Measurements from ENCODE around the gene SLC2A5.
"Not testable (repeated sequence)": the region's sequence is repeated elsewhere in the genome, so short reads cannot be mapped to it uniquely, and the experiment has no call there.

The SLC2A5 gene

DNA sequence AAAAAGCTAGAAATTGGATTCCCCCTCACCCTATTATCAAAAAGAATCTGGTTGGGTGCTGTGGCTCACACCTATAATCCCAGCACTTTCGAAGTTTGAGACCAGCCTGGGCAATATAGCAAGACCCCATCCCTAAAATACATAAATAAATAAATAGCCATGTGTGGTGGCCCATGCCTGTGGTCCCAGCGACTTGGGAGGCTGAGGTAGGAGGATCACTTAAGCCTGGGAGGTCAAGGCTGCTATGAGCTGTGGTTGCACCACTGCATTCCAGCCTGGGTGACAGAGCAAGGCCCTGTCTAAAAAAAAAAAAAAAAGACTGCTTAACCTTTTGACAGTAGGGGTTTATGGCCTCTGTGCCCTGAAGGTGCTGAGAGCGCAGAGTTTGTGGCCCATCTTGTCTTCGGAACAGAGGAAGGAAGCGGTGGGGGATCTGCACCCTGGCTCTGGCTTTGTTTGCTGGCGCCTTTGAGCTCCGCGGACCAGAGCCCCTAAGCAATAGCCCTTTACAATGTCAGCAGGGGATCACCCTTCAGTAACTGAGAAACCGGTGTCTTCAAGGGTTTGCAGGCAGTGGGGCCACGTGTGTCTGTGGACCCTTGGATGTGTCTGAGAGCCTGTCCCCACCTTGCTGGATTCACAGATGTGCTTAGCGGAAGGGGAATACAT lies 65.3 kb downstream of the SLC2A5 start:
- no peak for DNase-seq

- not testable (repeated sequence) for DNase-seq
These were observed 67.2 kb downstream of the SLC2A5 start for GRCh38 chr1:9002215-9002560.

GRCh38 chr1:9001534-9002214 lies 67.8 kb downstream of the SLC2A5 start:
- DNase-seq: not testable (repeated sequence)

DNA sequence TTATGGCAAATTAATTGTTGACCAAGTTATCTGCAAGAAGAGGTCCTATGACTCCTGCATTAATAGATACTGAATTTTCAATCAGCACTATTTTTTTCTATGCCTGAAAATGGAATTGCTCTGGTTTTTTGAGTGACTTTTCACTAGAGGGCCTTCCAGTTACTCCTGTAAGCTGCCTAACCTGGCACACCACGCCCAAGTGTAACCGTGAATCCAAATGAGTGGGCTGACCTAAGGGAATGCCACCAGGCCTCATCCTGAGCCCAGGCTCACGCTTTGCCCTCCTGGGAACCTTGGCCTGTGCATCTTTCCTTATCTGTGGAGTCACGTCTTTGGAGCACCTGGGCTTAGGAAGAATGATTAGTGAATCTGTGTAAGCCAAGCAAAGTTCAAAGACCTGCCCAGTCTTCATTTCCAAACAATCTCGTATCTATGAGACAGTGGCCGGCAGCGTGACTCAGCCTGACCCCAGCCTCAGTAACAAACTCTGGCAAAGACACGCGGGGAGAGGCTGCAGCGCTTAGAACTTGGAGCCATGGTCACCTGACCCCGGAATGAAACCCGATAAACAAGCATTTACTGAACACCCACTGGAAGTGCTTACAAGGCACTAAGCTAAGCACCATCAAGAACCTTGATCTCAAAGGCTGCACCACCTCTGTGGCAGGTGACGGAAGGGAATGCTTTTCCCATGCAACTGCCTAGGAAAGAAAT lies 75.3 kb downstream of the SLC2A5 start:
- DNase-seq: not testable (repeated sequence)

DNA sequence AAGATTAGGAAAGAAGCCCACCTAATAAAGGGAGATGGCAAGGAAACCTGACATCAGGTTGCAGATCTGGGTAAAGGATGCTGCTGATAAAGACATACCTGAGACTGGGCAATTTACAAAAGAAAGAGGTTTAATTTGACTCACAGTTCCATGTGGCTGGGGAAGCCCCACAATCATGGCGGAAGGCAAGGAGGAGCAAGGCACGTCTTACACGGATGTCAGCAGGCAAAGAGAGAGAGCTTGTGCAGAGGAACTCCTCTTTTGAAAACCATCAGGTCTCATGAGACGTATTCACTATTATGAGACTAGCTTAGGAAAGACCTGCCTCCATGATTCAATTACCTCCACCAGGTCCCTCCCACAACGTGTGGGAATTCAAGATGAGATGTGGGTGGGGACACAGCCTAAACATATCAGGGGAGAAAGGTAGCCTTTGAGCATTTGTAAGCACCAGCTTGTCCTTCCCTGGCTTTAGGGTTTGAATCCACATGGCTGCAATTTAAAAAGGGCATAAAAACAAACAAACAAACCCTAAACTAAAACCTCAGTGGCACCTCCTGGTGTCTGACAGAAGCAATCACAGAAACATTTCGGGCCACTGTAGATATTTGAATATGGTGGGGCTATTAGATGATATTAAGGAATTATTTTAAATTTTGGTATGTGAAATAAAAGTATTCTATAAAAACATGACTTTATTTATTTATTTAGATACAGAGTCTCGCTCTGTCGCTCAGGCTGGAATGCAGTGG lies 76.3 kb downstream of the SLC2A5 start:
- no peak for DNase-seq

DNA sequence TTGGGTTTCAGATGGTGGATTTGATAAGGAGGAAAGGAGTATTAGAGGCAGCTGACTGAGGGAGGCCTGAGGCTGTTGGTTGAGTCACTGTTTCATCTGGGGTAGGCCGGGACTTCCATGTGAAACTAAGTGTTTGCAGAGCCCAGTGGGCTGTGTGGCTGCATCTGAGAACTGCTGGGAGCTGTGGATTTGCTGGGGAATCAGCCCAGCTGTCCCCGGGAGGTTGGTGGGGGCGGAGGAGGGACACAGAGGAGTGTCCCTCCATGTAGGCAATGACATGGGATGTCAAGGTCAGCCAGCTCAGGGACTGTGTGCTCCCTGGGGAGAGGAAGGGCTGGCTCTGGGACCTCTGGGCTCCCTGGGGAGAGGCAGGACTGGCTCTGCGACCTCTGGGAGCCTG lies 79.6 kb downstream of the SLC2A5 start:
- no peak for DNase-seq

GRCh38 chr1:8989061-8989460 lies 80.4 kb downstream of the SLC2A5 start:
- no peak for DNase-seq

- no peak for DNase-seq
These were observed 80.8 kb downstream of the SLC2A5 start for GRCh38 chr1:8988618-8988967.

- peak; percentile 10 to 51 (median 20) for DNase-seq
These were observed 81.4 kb downstream of the SLC2A5 start for GRCh38 chr1:8987881-8988617.

- no peak for DNase-seq
These were observed 82.6 kb downstream of the SLC2A5 start for GRCh38 chr1:8986814-8987190.

DNA sequence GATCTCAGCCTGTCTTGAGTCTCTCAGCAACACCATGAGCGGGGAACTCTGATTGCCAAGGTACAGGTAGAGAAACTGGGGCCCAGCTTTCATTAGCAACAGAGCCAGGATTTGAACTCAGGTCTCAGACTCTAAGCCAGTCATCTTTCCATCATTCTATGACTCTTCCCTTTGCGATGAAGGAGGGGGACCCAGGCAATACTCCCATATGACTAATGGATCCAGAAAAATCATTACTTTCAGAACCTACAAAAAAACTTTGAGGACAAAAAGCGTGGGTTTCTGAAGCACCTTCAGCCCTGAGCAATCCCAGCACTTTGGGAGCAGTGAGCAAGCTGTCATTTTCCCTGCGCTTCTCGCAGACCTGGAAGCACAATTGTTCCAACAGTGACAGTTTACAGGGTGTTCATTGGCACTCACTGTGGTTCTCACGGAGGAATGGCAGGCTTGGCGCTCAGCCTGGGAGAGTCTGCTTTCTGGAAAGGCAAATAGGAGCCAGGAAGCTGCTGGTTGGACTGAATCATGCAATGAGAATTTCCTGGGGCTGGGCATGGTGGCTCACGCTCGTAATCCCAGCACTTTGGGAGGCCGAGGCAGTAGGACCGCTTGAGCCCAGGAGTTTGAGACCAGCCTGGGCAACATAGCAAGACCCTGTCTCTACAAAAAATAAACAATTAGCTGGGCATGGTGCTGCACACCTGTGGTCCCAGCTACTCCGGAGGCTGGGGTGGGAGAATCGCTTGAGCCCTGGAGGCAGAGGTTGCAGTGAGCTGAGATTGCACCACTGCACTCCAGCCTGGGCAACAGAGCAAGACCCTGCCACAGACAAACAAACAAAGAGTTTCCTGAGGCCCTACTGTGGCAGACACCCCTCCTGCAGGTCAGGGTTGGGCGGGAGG lies 83.3 kb downstream of the SLC2A5 start:
- DNase-seq: no peak
